ENCODE data around the gene RIN3.

The RIN3 gene

GRCh38 chr14:92719421-92719820 is 205.8 kb downstream of the RIN3 start:
- Mint-ChIP-seq H3K27ac (no peak overlapping the region), H3K27me3 (peaks cover under 1% of the 10 kb centered on the region), H3K4me3 (no peak overlapping the region), H3K4me1 (no peaks in the 10 kb centered on the region), H3K9me3 (no peaks in the 10 kb centered on the region)
- DNase-seq, result no peak
- no peak for ATAC-seq

GRCh38 chr14:92719890-92720323 is 206.3 kb downstream of the RIN3 start:
- Mint-ChIP-seq H3K27ac (no peak overlapping the region), H3K27me3 (peaks cover 5% of the 10 kb centered on the region), H3K9me3 (no peaks in the 10 kb centered on the region), H3K4me3 (no peak overlapping the region), H3K4me1 (no peaks in the 10 kb centered on the region)
- DNase-seq (no peak), ATAC-seq (no peak)

GRCh38 chr14:92724516-92725340 is 211.1 kb downstream of the RIN3 start:
- peaks cover 14% of the 10 kb centered on the region for H3K27me3 Mint-ChIP-seq
- peaks cover 20% of the 10 kb centered on the region for H3K4me1 Mint-ChIP-seq
- no peaks in the 10 kb centered on the region for H3K9me3 Mint-ChIP-seq
- ATAC-seq (no peak), DNase-seq (no peak)
- peak overlapping the region; percentile 5 to 12 for H3K27ac Mint-ChIP-seq
- H3K4me3 Mint-ChIP-seq, result no peak overlapping the region

- H3K4me1 Mint-ChIP-seq, result peaks cover 26% of the 10 kb centered on the region
- peaks cover 0 to 2% of the 10 kb centered on the region in 2 donors for H3K9me3 Mint-ChIP-seq
- peaks cover 16% of the 10 kb centered on the region for H3K27me3 Mint-ChIP-seq
- peak; percentile 53 for ATAC-seq
- H3K4me3 Mint-ChIP-seq, result no peak overlapping the region
- no peak for DNase-seq
- H3K27ac Mint-ChIP-seq, result no peak overlapping the region
These were observed 212.8 kb downstream of the RIN3 start for GRCh38 chr14:92726135-92726932.

GRCh38 chr14:92726933-92727262 is 213.3 kb downstream of the RIN3 start:
- Mint-ChIP-seq H3K4me1 (peaks cover 26% of the 10 kb centered on the region), H3K27ac (no peak overlapping the region), H3K9me3 (peaks cover 0 to 7% of the 10 kb centered on the region in 2 donors), H3K27me3 (peaks cover 21% of the 10 kb centered on the region), H3K4me3 (no peak overlapping the region)
- ATAC-seq, result no peak
- DNase-seq, result no peak

GRCh38 chr14:92728759-92729364 is 215.3 kb downstream of the RIN3 start:
- Mint-ChIP-seq H3K9me3 (peaks cover 0 to 7% of the 10 kb centered on the region in 2 donors), H3K4me3 (no peak overlapping the region), H3K27ac (no peak overlapping the region), H3K4me1 (peaks cover 32% of the 10 kb centered on the region), H3K27me3 (peaks cover 22% of the 10 kb centered on the region)
- peak in 1 of 2 donors; percentile 42 for DNase-seq
- peak; percentile 80 for ATAC-seq

GRCh38 chr14:92729634-92730358 is 216.2 kb downstream of the RIN3 start:
- ATAC-seq (peak; percentile 90), DNase-seq (peak in 1 of 2 donors; percentile 44)
- Mint-ChIP-seq H3K27me3 (peaks cover 18% of the 10 kb centered on the region), H3K4me1 (peaks cover 32% of the 10 kb centered on the region), H3K27ac (no peak overlapping the region), H3K4me3 (no peak overlapping the region), H3K9me3 (peaks cover 0 to 7% of the 10 kb centered on the region in 2 donors)

GRCh38 chr14:92731622-92732115 is 218.1 kb downstream of the RIN3 start:
- ATAC-seq, result no peak
- Mint-ChIP-seq H3K4me3 (no peak overlapping the region), H3K27ac (no peak overlapping the region), H3K9me3 (peaks cover 0 to 7% of the 10 kb centered on the region in 2 donors), H3K27me3 (peaks cover 15% of the 10 kb centered on the region), H3K4me1 (peaks cover 37% of the 10 kb centered on the region)
- no peak for DNase-seq

GRCh38 chr14:92733007-92733406 is 219.4 kb downstream of the RIN3 start:
- Mint-ChIP-seq H3K27me3 (peaks cover 8% of the 10 kb centered on the region), H3K4me1 (peaks cover 46% of the 10 kb centered on the region), H3K27ac (no peak overlapping the region), H3K9me3 (peaks cover 0 to 7% of the 10 kb centered on the region in 2 donors), H3K4me3 (no peak overlapping the region)
- no peak for DNase-seq
- no peak for ATAC-seq

- Mint-ChIP-seq H3K9me3 (peaks cover 0 to 7% of the 10 kb centered on the region in 2 donors), H3K4me1 (peaks cover 35% of the 10 kb centered on the region), H3K27ac (no peak overlapping the region), H3K27me3 (peaks cover 8% of the 10 kb centered on the region), H3K4me3 (no peak overlapping the region)
- DNase-seq, result no peak
- no peak for ATAC-seq
These were observed 221.0 kb downstream of the RIN3 start for GRCh38 chr14:92734618-92735017.

- H3K4me1 Mint-ChIP-seq, result peaks cover 28% of the 10 kb centered on the region
These were observed 221.8 kb downstream of the RIN3 start for GRCh38 chr14:92735344-92735743.

GRCh38 chr14:92737206-92737605 is 223.6 kb downstream of the RIN3 start:
- DNase-seq, result no peak
- peak overlapping the region in 1 of 2 donors; percentile 1 for H3K27ac Mint-ChIP-seq
- peaks cover 27% of the 10 kb centered on the region for H3K4me1 Mint-ChIP-seq
- no peaks in the 10 kb centered on the region for H3K27me3 Mint-ChIP-seq
- H3K4me3 Mint-ChIP-seq, result peak overlapping the region in 1 of 2 donors; percentile 1
- no peak for ATAC-seq
- no peaks in the 10 kb centered on the region for H3K9me3 Mint-ChIP-seq

More at GRCh38 chr14:92735344-92735743, 221.8 kb downstream of the RIN3 start:
- Mint-ChIP-seq H3K4me3 (no peak overlapping the region), H3K9me3 (peaks cover 0 to 7% of the 10 kb centered on the region in 2 donors), H3K27me3 (peaks cover 8% of the 10 kb centered on the region), H3K27ac (no peak overlapping the region)
- ATAC-seq (no peak), DNase-seq (no peak)

- DNase-seq, result no peak
- Mint-ChIP-seq H3K4me3 (no peak overlapping the region), H3K27me3 (no peaks in the 10 kb centered on the region), H3K27ac (no peak overlapping the region), H3K9me3 (no peaks in the 10 kb centered on the region), H3K4me1 (peaks cover 24% of the 10 kb centered on the region)
- ATAC-seq, result no peak
These were observed 224.1 kb downstream of the RIN3 start for GRCh38 chr14:92737619-92738188.
